ENCODE measurements around the gene FAM53C.

Gene FAM53C

DNA sequence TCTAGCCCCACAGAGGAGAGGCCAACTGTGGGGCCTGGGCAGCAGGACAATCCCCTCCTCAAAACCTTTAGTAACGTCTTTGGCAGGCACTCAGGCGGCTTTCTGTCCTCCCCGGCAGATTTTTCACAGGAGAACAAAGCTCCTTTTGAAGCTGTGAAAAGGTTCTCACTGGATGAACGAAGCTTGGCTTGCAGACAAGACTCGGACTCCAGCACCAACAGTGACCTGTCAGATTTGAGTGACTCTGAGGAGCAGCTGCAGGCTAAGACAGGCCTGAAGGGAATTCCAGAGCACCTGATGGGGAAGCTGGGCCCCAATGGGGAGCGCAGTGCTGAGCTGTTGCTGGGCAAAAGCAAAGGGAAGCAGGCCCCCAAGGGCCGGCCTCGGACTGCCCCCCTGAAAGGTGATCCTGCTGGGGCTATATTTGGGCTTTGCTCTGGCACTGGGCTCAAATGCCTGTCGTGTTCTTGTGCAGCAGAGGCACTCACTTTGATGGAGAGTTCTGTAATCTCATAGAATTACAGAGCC lies 53.9 kb downstream of the FAM53C start:
- H3K4me3 ChIP-seq (replicated peaks; ENCODE audit: low read depth, low read length) = no peak overlapping the region
- TF ChIP-seq, protein P1, sequence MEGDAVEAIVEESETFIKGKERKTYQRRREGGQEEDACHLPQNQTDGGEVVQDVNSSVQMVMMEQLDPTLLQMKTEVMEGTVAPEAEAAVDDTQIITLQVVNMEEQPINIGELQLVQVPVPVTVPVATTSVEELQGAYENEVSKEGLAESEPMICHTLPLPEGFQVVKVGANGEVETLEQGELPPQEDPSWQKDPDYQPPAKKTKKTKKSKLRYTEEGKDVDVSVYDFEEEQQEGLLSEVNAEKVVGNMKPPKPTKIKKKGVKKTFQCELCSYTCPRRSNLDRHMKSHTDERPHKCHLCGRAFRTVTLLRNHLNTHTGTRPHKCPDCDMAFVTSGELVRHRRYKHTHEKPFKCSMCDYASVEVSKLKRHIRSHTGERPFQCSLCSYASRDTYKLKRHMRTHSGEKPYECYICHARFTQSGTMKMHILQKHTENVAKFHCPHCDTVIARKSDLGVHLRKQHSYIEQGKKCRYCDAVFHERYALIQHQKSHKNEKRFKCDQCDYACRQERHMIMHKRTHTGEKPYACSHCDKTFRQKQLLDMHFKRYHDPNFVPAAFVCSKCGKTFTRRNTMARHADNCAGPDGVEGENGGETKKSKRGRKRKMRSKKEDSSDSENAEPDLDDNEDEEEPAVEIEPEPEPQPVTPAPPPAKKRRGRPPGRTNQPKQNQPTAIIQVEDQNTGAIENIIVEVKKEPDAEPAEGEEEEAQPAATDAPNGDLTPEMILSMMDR (IDR thresholded peaks at IDR 0.05; ENCODE audit: low read length, missing control alignments) = no peak
- no peak for DNase-seq (ENCODE audit: low read depth)

All from fibroblast of pulmonary artery (primary cell).